ENCODE measurements around the gene HDAC4.

HDAC4 gene

GRCh38 chr2:239129147-239129920, 271.5 kb downstream of the HDAC4 start:
- H3K27ac ChIP-seq, result no peak overlapping the region
- no peak for TF ChIP-seq CTCF (IDR thresholded peaks at IDR 0.05)
- TF ChIP-seq ZFX (IDR thresholded peaks at IDR 0.05; ENCODE audit: borderline replicate concordance), result no peak

GRCh38 chr2:239128706-239129105, 272.1 kb downstream of the HDAC4 start:
- TF ChIP-seq ZFX (IDR thresholded peaks at IDR 0.05; ENCODE audit: borderline replicate concordance), result no peak
- TF ChIP-seq CTCF (IDR thresholded peaks at IDR 0.05), result no peak
- H3K27ac ChIP-seq, result no peak overlapping the region

GRCh38 chr2:239127513-239127912, 273.3 kb downstream of the HDAC4 start:
- H3K27ac ChIP-seq, result no peak overlapping the region
- no peak for TF ChIP-seq CTCF (IDR thresholded peaks at IDR 0.05)

GRCh38 chr2:239125726-239126675, 274.8 kb downstream of the HDAC4 start:
- no peak overlapping the region for H3K27ac ChIP-seq
- TF ChIP-seq CTCF (IDR thresholded peaks at IDR 0.05) (no peak), ZFX (IDR thresholded peaks at IDR 0.05; ENCODE audit: borderline replicate concordance) (no peak)

- H3K27ac ChIP-seq, result no peak overlapping the region
- TF ChIP-seq ZFX (IDR thresholded peaks at IDR 0.05; ENCODE audit: borderline replicate concordance), result no peak
- TF ChIP-seq CTCF (IDR thresholded peaks at IDR 0.05), result no peak
Observed at GRCh38 chr2:239124152-239124899, 276.5 kb downstream of the HDAC4 start.

GRCh38 chr2:239122421-239123110, 278.3 kb downstream of the HDAC4 start:
- no peak overlapping the region for H3K27ac ChIP-seq
- TF ChIP-seq ZFX (IDR thresholded peaks at IDR 0.05; ENCODE audit: borderline replicate concordance) (no peak), CTCF (IDR thresholded peaks at IDR 0.05) (no peak)

Data from 22Rv1 (cell line).